NCI-H446 treated with DMSO at 0.1 percent for 48 hours (cell line): ENCODE data around the gene LRIG1.

ENCODE experiments used
- DNase-seq: peaks from one replicate; lab custom pipeline; 2025; lab: John Stamatoyannopoulos, UW

The LRIG1 gene

DNA sequence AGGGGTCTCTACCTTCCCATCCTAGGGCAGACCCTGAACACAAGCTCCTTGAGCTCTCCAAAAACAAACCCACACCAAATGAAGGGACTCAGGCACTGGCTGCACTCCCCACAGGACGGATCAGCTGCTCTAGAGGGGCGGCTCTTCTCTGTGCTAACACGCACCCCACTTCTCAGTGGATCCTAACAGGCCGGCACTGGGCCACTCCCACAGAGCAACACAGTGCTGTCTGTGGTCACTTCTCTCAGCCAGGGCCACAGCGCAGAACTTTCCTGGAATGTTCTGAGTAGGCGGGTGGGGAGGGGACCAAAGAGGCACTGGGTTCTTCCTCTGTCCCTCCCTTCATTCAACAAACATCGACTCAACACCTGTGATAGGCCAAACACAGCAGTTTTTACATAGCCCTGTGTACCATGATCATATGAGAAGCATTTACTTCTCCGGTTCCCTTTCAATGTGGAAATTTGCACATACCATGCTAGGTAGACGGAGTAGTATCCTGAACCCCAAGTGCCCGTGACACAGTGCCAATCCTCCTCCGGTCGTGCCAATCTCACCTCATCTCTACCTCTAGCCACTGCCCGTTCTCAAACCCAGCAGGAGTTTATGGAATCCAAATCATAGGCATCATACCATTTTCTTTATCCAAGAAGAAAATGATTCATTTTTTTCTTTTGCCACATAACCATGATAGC, 98.1 kb downstream of the LRIG1 start:
- DNase-seq = no peak

GRCh38 chr3:66401675-66402491, 98.9 kb downstream of the LRIG1 start:
- no peak for DNase-seq

DNA sequence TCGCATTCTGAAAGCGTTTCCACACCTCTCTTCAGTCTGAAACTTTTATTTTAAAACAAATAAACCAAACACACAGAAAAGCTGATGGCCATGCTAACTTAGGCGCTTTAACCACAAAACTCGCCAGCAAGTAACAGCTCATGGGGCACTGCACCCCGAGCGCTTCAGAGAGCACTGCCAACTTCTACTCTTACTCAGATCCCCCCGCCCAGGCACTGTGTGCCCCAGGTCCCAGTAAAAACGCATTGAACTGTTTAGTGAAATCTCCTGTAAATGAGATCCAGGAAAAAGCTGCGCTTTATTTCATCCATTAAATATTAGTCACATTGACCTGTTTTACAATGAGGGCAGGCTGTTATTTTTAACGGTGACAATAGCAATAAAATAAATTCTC, 99.7 kb downstream of the LRIG1 start:
- no peak for DNase-seq

- DNase-seq = no peak
Measured at GRCh38 chr3:66400411-66401156, 100.2 kb downstream of the LRIG1 start.

- no peak for DNase-seq
Measured at GRCh38 chr3:66399529-66400232, 101.1 kb downstream of the LRIG1 start.

- DNase-seq = peak; percentile 76
Measured at GRCh38 chr3:66398228-66399025, 102.4 kb downstream of the LRIG1 start.

- DNase-seq = no peak
Measured at GRCh38 chr3:66397745-66398144, 103.1 kb downstream of the LRIG1 start.

GRCh38 chr3:66396888-66397287, 103.9 kb downstream of the LRIG1 start:
- no peak for DNase-seq

DNA sequence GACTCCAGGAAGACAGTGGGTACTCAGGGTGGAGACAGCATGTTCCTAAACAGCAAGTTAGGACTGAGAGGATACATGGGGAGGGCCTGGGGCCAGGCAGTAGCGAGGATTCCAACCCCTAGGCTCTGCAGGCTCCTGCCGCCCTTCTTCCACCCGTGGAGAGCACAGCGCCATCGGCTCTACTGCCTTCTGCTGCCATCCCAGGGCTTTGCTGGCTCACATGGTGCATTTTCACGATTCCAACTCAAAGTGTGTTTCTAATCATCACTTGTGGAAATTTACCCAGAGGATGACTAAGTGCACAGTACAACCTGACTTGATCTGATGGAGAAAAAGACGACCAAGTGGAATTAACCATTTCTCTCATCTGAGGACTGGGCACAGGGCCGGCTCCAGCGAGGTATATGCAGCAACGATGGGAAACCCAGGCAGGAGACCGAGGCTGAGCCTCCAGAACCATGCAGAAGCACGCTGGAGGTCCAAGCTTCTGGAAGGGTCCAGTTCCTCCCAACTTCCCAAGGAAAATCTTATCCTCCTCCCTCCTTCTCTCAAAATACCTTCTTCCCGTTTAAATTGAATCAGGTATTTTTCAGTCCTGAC, 104.6 kb downstream of the LRIG1 start:
- no peak for DNase-seq

DNA sequence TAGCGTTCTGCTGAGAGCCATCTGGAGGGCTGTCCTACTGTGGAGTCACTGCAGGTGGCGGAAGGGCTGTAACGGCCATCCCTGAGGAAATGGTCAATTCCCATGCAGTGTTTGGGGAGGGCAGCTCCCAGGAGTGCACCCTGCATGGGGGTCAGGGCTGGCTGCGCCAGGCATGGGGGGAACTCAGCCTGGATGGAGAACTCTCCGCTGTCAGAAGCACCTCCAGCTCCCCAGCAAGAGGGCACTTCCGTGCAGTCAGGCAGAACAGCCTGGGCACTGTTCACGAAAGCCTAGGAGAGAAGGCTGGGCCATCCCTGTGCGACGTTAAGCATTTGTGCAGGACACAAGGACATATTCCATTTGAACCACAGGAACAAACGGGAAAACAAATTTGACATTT, 105.2 kb downstream of the LRIG1 start:
- no peak for DNase-seq

GRCh38 chr3:66394753-66395249, 106.0 kb downstream of the LRIG1 start:
- DNase-seq = no peak

- no peak for DNase-seq
Measured at GRCh38 chr3:66394019-66394752, 106.6 kb downstream of the LRIG1 start.

- DNase-seq = no peak
Measured at GRCh38 chr3:66393333-66394005, 107.4 kb downstream of the LRIG1 start.

DNA sequence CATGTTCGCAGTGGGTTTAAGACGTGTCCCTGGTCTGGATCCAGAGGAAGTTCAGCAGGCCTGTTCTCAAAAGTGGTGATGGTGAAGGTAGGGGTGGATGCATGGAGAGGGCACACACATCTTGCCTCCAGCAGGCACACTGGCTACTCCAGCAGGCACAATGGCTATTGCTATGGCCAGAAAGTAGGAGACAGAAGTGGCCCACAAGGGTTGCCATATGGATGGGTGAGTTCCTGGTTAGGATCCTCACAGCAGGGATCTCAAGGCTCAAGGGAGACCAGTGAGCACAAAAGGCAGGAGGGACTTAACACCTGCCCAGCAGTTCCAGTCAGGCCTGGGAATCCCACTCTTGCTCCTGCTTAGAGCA, 107.9 kb downstream of the LRIG1 start:
- no peak for DNase-seq

DNA sequence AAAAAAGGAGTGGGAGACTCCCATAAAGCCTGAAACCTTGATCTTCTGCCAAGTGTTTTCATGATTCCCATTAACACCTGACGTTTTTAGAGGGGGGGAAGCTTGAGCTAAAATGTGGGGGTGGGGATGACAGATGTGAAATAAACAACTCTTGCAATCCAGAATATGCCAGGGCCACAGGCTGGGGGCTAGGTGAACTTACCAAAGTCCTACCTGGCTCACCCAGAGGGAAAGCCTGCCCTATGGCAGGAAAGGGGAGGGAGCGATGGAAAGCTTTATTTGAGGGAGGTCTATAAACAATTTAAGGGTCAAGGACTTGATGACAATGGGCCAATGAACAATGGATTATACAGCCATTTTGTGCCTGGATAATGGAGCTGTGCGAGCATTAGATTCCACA, 108.3 kb downstream of the LRIG1 start:
- DNase-seq = no peak

DNA sequence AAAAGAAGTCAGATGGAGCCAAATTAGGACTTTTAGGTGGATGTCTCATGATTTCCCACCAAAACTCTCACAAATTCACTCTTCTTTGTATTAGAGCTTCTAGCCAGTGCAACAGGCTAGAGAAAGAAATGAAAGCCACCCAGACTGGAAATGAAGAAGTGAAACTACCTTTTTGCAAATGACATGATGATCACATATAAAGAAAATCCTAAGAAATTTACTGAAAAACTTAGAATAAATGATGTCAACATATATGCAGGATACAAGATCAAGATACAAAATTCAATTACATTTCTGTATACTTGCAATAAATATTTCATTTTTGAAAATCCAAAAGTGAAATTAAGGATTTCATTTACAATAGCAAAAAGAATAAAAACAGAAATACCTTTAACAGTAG, 110.8 kb downstream of the LRIG1 start:
- no peak for DNase-seq

DNA sequence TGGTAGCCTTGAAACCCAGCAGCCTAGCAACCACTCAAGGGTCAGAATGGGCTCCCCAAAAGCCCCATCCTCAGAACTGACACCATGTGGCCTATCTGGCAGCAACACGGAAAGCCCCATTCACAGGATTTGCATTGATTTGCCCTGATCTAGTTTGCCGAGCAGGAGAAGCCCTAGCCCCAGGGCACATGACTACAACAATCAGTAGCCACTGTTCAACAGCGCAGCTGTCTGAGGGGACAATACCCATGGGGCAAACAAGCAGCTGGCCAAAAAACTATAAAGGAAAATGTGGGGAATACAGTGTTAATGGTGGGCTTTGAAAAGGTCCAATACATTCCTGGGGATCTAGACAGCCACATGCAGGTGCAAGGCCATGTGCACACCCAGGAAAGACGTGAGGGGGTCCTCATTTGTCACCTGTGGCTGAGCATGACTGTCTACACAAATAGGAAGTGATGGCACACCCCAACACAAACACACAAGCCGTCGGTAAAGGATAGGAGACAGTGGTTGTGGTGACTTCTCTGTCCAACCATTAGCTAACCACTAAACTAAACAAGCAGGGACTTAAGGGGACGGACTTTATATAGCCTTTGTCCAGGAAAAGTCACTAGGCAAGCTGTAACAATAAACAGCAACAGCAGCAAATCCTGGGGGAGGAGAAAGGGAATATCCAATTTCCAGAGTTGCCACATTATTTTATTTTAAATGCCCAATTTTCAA, 113.7 kb downstream of the LRIG1 start:
- DNase-seq = no peak

- no peak for DNase-seq
Measured at GRCh38 chr3:66386011-66386924, 114.6 kb downstream of the LRIG1 start.
